ENCODE results near the gene SFTPD.

DNA sequence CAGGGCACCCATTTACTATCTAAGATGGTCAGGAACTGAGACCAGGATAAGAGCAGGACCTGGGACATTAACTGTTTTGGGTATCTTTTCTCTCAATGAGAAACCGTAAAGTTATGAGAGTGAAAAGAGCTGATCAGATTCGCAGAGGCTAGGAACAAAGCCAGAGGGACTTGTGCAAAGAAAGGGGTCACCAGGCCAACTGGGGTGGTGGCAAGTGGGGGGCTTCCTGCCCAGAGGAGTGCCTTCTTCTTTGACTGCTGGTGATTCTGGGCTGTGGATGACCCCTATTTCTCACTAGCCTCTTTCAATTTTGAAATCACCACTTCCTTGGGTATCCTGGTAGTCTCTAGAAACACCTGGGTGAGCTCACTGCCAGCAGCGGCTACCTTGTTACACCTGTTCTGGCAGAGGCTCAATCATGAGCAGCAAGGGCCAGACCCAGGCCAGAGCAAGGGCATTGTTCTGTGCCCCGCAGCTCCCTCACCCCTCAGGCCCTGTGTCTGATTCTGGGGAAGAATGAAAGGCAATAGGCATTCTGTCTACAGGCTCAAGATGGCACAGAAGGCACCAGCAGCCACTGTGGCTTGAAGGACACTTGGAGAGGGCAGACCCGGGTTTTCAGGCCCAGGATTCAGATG, 999 bp downstream of the SFTPD start:
- TF ChIP-seq, protein P1, sequence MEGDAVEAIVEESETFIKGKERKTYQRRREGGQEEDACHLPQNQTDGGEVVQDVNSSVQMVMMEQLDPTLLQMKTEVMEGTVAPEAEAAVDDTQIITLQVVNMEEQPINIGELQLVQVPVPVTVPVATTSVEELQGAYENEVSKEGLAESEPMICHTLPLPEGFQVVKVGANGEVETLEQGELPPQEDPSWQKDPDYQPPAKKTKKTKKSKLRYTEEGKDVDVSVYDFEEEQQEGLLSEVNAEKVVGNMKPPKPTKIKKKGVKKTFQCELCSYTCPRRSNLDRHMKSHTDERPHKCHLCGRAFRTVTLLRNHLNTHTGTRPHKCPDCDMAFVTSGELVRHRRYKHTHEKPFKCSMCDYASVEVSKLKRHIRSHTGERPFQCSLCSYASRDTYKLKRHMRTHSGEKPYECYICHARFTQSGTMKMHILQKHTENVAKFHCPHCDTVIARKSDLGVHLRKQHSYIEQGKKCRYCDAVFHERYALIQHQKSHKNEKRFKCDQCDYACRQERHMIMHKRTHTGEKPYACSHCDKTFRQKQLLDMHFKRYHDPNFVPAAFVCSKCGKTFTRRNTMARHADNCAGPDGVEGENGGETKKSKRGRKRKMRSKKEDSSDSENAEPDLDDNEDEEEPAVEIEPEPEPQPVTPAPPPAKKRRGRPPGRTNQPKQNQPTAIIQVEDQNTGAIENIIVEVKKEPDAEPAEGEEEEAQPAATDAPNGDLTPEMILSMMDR (IDR thresholded peaks at IDR 0.05; ENCODE audit: insufficient read depth, low read length, poor library complexity, severe bottlenecking) = no peak
- TF ChIP-seq EZH2phosphoT487 (conservative IDR thresholded peaks at IDR 0.05; ENCODE audit: low read length) = no peak
